ENCODE data around the gene SDK1.

DNA sequence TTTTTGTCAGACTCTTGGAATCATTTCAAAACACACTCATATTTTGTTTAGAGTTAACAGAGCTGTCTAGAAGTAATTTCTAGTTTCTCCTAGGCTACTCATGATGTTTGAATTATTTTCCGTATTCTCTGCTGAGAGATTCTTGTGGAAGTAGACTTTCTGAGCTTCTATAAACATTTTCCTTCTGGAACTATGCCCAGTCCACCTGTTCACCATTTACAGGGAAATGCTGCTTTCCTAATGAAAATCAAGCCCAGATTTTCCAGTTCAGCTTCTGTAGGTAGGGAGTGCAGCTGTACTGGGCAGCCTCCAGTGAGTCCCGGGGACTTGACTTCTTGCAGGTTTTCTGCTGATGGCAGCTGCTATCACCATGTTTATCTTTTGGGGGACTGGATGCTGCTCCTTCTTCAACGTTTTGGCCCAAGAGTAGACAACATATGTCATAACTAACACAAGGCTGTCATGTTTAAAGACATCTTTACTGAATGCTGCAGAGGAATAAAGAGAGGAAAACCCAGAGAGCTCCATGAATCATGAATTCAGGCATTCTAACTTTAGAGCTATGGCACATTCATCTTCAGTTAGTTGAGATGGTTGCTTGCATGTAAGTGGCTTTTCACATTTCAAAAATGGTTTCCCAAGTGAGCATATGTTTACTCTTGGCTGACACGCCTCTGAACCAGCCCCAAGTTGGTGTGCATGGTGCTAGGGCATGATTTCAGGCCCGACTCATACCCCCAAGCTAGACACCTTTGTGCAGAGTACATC is 85.6 kb downstream of the SDK1 start:
- TF ChIP-seq EZH2 (IDR thresholded peaks at IDR 0.05; ENCODE audit: insufficient read depth, poor library complexity, severe bottlenecking) (no peak), EZH2phosphoT487 (IDR thresholded peaks at IDR 0.05; ENCODE audit: insufficient read depth, low read depth) (no peak)

Data from GM23248 (cell line).